Sigmoid colon (tissue), 7 donors: ENCODE data around the gene FYB1. TPM values are rescaled to one million over a fixed set of nuclear protein-coding genes. Genes with fewer than 3 reads are reported as not detected.
"Not testable (repeated sequence)": the region's sequence is repeated elsewhere in the genome, so short reads cannot be mapped to it uniquely, and the experiment has no call there.

Experiments
- DNase-seq: peaks from one replicate; pipeline ENCODE4 v3.0.0-alpha.2; 2019
- H3K27ac ChIP-seq, 4 donors: fragments of 200-600 bp; sonication (generic); one replicate each; pipeline ENCODE4 v1.5.1; 2016 to 2019; ENCODE audit warnings: mild to moderate bottlenecking in 1 of 4
- H3K27me3 ChIP-seq, 3 donors: fragments of 200-600 bp; sonication (generic); one replicate each; pipeline ENCODE4 v1.5.1; 2019; ENCODE audit warnings: mild to moderate bottlenecking in 1 of 3
- H3K36me3 ChIP-seq, 4 donors: fragments of 200-600 bp; sonication (generic); one replicate each; pipeline ENCODE4 v1.5.1; 2016 to 2019
- H3K4me1 ChIP-seq, 4 donors: fragments of 200-600 bp; sonication (generic); one replicate each; pipeline ENCODE4 v1.5.1; 2017 to 2019
- H3K4me3 ChIP-seq, 4 donors: fragments of 200-600 bp; sonication (generic); one replicate each; pipeline ENCODE4 v1.5.1; 2017 to 2019; ENCODE audit warnings: mild to moderate bottlenecking in 2 of 4, moderate library complexity in 1 of 4
- H3K9me3 ChIP-seq, 4 donors: fragments of 200-600 bp in 3 of 4; sonication (generic) in 3 of 4; one replicate each; pipeline versions ENCODE4 v1.5.1 to v1.6.1; 2013 to 2019
- EP300 ChIP-seq, 4 donors: sonication (generic); formaldehyde crosslinking; IDR thresholded peaks; one replicate each; pipeline ENCODE4 v1.6.1; 2017; ENCODE audit warnings: antibody characterized with exemption in 4 of 4
- POLR2A ChIP-seq, 2 donors: fragments of 450-650 bp; IDR thresholded peaks; one replicate each; pipeline ENCODE4 v1.6.1; 2016; ENCODE audit warnings: antibody characterized with exemption in 2 of 2, mild to moderate bottlenecking in 2 of 2, moderate library complexity in 2 of 2
- POLR2AphosphoS5 ChIP-seq, 4 donors: sonication (generic); formaldehyde crosslinking; IDR thresholded peaks; one replicate each; pipeline ENCODE4 v1.6.1; 2017; ENCODE audit warnings: antibody characterized with exemption in 4 of 4
- WGBS, 2 donors: extraction: QIAGEN DNeasy Blood & Tissue Kit; methylation state at CpG; one replicate each; pipeline ENCODE4 v1.1.7; 2013; 5-methylcytosine and 5-hydroxymethylcytosine counted together
- intact Hi-C: fragments of 100-400 bp; cut with DNase I; formaldehyde crosslinking; loops from one replicate; pipeline ENCODE4 v1.15.1; 2023
- polyA plus RNA-seq, 3 donors: library from polyadenylated mRNA; stranded (reverse); fragments of 200-250 nt; gene quantifications; one replicate each; pipeline ENCODE4 v1.2.3, GENCODE V29; 2013
- total RNA-seq, 4 donors: library from RNA; depleted of rRNA; stranded (reverse); fragments of >200 nt; gene quantifications; one replicate each; pipeline ENCODE4 v1.1.0, GENCODE V29; 2016
- TF ChIP-seq, protein P1 (sequence below), 4 experiments: fragments of 450-650 bp in 3 of 4; fragments of 200-600 bp in 1 of 4; IDR thresholded peaks; one replicate each; pipeline ENCODE4 v1.5.1; 2016 to 2019; ENCODE audit warnings: antibody characterized with exemption in 4 of 4, mild to moderate bottlenecking in 3 of 4, moderate library complexity in 2 of 4
- donor health status: healthy with polysubstance abuse.
- donor health status: Bipolar disorder and iron deficiency.
- donor health status: healthy.

Gene FYB1
- total and polyA plus RNA-seq, 7 donors, result 2.8 to 18.2 (median 11.1) TPM

DNA sequence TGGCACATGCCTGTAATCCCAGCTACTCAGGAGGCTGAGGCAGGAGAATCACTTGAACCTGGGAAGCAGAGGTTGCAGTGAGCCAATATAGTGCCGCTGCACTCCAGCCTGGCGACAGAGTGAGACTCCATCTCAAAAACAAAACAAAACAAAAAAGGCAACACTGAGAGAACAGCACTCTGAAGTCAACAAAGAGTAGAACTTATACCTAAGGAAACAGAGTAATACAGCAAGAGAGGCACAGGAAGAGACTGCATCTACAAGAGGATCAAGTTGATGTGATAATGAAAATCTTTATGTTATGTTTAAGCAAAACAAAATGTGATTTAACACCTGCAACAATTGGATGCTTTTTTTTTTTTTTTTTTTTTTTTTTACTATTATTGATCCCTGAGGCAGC is 33.1 kb downstream of the FYB1 start:
- WGBS, 2 donors, result 77 to 92% methylated on average over 2 of the region's 2 CpGs

DNA sequence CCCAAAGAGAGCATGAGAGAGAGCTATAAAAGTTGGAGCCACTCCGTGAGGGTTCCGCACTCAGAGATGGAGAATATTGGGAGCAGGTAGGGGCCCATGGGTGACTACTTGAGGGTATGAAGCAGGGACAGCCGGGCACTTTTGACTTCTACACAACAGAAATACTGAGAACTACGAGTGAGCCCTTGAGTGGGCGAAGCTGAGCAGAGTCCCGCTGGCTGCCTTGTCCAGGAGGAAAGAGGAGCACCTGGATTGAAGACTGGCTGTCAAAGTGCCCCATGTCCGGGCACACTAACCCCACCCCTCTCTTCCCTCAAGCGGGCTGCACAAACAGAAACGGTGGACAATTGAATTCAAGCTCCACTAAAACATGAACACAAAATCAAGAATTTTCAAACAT is 33.6 kb downstream of the FYB1 start:
- 81 to 89% methylated on average over 9 of the region's 9 CpGs for WGBS, 2 donors
- Histone ChIP-seq H3K9me3 (no peaks in the 10 kb centered on the region), H3K4me1 (no peaks in the 10 kb centered on the region), H3K4me3 (no peak overlapping the region), H3K36me3 (no peaks in the 10 kb centered on the region), H3K27ac (no peak overlapping the region), H3K27me3 (no peaks in the 10 kb centered on the region)
- intact Hi-C loops, result no loop called here
- TF ChIP-seq POLR2AphosphoS5 (IDR thresholded peaks at IDR 0.05) (no peak), POLR2A (IDR thresholded peaks at IDR 0.05) (no peak)
- DNase-seq, result no peak

More for the DNA sequence above, 33.1 kb downstream of the FYB1 start:
- TF ChIP-seq, protein P1, sequence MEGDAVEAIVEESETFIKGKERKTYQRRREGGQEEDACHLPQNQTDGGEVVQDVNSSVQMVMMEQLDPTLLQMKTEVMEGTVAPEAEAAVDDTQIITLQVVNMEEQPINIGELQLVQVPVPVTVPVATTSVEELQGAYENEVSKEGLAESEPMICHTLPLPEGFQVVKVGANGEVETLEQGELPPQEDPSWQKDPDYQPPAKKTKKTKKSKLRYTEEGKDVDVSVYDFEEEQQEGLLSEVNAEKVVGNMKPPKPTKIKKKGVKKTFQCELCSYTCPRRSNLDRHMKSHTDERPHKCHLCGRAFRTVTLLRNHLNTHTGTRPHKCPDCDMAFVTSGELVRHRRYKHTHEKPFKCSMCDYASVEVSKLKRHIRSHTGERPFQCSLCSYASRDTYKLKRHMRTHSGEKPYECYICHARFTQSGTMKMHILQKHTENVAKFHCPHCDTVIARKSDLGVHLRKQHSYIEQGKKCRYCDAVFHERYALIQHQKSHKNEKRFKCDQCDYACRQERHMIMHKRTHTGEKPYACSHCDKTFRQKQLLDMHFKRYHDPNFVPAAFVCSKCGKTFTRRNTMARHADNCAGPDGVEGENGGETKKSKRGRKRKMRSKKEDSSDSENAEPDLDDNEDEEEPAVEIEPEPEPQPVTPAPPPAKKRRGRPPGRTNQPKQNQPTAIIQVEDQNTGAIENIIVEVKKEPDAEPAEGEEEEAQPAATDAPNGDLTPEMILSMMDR (IDR thresholded peaks at IDR 0.05), result no peak
- TF ChIP-seq POLR2AphosphoS5 (IDR thresholded peaks at IDR 0.05) (no peak), EP300 (IDR thresholded peaks at IDR 0.05) (no peak), POLR2A (IDR thresholded peaks at IDR 0.05) (no peak)
- no peak for DNase-seq
- intact Hi-C loops, result no loop called here
- Histone ChIP-seq H3K4me1 (no peaks in the 10 kb centered on the region), H3K9me3 (no peaks in the 10 kb centered on the region), H3K27me3 (no peaks in the 10 kb centered on the region), H3K4me3 (no peak overlapping the region), H3K27ac (no peak overlapping the region), H3K36me3 (no peaks in the 10 kb centered on the region)

DNA sequence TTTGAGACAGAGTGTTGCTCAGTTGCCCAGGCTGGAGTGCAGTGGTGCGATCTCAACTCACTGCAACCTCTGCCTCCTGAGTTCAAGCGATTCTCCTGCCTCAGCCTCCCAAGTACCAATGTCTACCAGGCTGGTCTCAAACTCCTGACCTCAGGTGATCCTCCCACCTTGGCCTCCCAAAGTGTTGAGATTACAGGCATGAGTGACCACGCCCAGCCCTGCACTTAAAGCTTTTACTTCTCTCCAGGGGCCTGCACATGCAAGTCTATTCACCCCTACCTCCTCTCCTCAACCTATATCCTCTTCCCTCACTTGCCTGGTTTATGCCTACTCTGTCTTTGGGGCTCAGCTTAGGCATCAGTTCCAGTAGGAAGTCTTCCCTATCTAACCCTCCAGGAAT is 39.8 kb downstream of the FYB1 start:
- H3K27me3 ChIP-seq, H3K4me1 ChIP-seq, H3K27ac ChIP-seq, H3K36me3 ChIP-seq, H3K4me3 ChIP-seq, H3K9me3 ChIP-seq, intact Hi-C loops, DNase-seq: not testable (repeated sequence)
- WGBS, 2 donors, result 50 to 66% methylated on average over 3 of the region's 3 CpGs

DNA sequence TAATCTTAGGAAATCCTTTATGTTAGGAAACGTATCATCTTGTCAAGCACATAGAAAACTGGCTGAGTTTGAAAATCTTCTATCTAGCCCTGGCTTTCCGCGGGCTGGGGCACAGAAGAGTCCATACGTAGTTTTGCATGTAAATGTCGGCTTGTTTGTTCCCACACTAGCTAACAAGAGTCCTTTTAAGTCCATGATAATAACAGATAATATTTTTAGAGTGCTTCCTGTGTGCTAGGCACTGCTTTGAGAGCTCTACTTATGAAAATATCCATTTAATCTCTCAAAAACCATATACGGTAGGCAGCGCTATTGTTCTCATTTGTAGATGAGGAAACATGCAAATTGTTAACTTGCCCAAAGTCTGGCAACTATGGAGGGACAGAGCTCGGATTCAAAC is 40.5 kb downstream of the FYB1 start:
- intact Hi-C loops, result no loop called here
- no peaks in the 10 kb centered on the region for H3K4me1 ChIP-seq
- no peak for DNase-seq
- H3K27ac ChIP-seq, result no peak overlapping the region
- 69 to 85% methylated on average over 8 of the region's 8 CpGs for WGBS, 2 donors
- H3K27me3 ChIP-seq, result no peaks in the 10 kb centered on the region
- TF ChIP-seq POLR2A (IDR thresholded peaks at IDR 0.05), result no peak
- TF ChIP-seq EP300 (IDR thresholded peaks at IDR 0.05), result no peak
- no peak for TF ChIP-seq POLR2AphosphoS5 (IDR thresholded peaks at IDR 0.05)
- TF ChIP-seq, protein P1 (IDR thresholded peaks at IDR 0.05), result no peak
- no peaks in the 10 kb centered on the region for H3K36me3 ChIP-seq
- no peaks in the 10 kb centered on the region for H3K9me3 ChIP-seq
- H3K4me3 ChIP-seq, result no peak overlapping the region

DNA sequence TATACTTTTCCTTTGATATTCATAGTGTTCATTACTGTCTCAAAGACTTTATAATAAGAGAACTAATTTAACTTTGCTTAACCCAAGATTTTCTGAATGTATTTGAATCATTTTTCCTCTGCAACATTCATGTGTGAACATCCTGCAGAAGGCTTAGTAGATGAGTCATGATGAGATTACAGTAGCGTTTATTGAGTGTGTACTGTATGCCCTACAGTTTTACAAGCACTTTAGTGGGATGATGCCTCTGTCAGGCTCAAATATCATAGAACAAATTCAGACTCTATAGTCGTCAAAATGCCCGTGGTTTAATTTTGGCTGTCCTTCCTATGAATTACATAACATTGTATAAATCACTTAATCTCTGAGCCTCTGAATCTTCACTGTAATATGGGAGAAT is 41.2 kb downstream of the FYB1 start:
- WGBS, 2 donors, result 8 to 20% methylated on average over 3 of the region's 3 CpGs
- H3K27ac ChIP-seq, result no peak overlapping the region
- no peaks in the 10 kb centered on the region for H3K4me1 ChIP-seq

DNA sequence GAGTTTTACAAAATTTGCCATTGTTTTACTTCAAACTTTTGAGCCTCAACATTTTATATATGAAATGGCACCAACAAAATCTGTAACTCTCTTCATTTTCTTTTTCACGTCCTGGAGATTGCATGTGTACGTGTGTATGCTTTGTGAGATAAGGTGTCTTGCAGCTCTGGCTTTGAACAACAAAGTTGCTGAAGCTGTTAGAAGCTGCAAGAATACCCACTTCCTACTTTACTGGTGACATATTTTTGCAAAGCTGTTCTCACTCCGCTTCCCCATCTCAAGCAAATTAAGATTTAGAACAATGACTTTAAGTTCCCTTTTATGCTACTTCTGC is 41.8 kb downstream of the FYB1 start:
- H3K9me3 ChIP-seq, result no peaks in the 10 kb centered on the region
- H3K4me1 ChIP-seq, result no peaks in the 10 kb centered on the region
- DNase-seq, result no peak
- intact Hi-C loops, result no loop called here
- H3K27me3 ChIP-seq, result no peaks in the 10 kb centered on the region
- 45 to 82% methylated on average over 3 of the region's 3 CpGs for WGBS, 2 donors
- H3K4me3 ChIP-seq, result no peak overlapping the region
- TF ChIP-seq, protein P1 (IDR thresholded peaks at IDR 0.05), result no peak
- TF ChIP-seq POLR2A (IDR thresholded peaks at IDR 0.05), result no peak
- TF ChIP-seq POLR2AphosphoS5 (IDR thresholded peaks at IDR 0.05), result no peak
- TF ChIP-seq EP300 (IDR thresholded peaks at IDR 0.05), result no peak
- no peaks in the 10 kb centered on the region for H3K36me3 ChIP-seq
- no peak overlapping the region for H3K27ac ChIP-seq

More for the DNA sequence above, 41.2 kb downstream of the FYB1 start:
- intact Hi-C loops, result no loop called here
- Histone ChIP-seq H3K9me3 (no peaks in the 10 kb centered on the region), H3K27me3 (no peaks in the 10 kb centered on the region), H3K36me3 (no peaks in the 10 kb centered on the region), H3K4me3 (no peak overlapping the region)
- DNase-seq, result no peak
- TF ChIP-seq POLR2A (IDR thresholded peaks at IDR 0.05) (no peak), POLR2AphosphoS5 (IDR thresholded peaks at IDR 0.05) (no peak), EP300 (IDR thresholded peaks at IDR 0.05) (no peak)
- TF ChIP-seq, protein P1 (IDR thresholded peaks at IDR 0.05), result no peak
